ENCODE results near the gene CARM1. TPM values are rescaled to one million over a fixed set of nuclear protein-coding genes. Genes with fewer than 3 reads are reported as not detected.

Gene CARM1
- total RNA-seq (2021) (56.0 and 63.7 TPM in 2 replicates), Bru-seq, nascent RNA (percentile 60 among the genes with signal in this experiment), BruChase-seq, experiment 1, labeled RNA remaining after a 2-hour chase (percentile 60 among the genes with signal in this experiment), BruChase-seq, experiment 2, labeled RNA remaining after a 6-hour chase (percentile 71 among the genes with signal in this experiment)
- long read RNA-seq, transcript CARM1-202 (15 exons, 2,722 nt), result major isoform, 97 of 120 reads
- long read RNA-seq, partial matches to known transcripts, result 6 of 120 reads
- long read RNA-seq, other reads (novel, unspliced or antisense), result 15 of 120 reads

- Histone ChIP-seq H3K79me2 (ENCODE audit: low read depth) (peaks cover 42% of the 10 kb centered on the region), H3K9me3 (ENCODE audit: insufficient read depth, low read depth) (no peaks in the 10 kb centered on the region), H3K4me2 (peak within 1 kb of the TSS; percentile 98), H3K36me3 (ENCODE audit: low read depth) (no peaks in the 10 kb centered on the region), H3K9me2 (ENCODE audit: insufficient read depth) (no peaks in the 10 kb centered on the region), H2AFZ (peak within 1 kb of the TSS; percentile 96), H3K4me1 (replicated peaks; ENCODE audit: insufficient read depth) (peaks cover 17% of the 10 kb centered on the region), H3K4me3 (peak within 1 kb of the TSS; percentile 85), H4K20me1 (ENCODE audit: insufficient read depth) (no peaks in the 10 kb centered on the region), H3K27me3 (ENCODE audit: insufficient read depth, low read depth) (no peaks in the 10 kb centered on the region), H3F3A (ENCODE audit: insufficient read depth, low read depth) (peaks cover 18% of the 10 kb centered on the region), H3K27ac (peak within 1 kb of the TSS; percentile 9; the same call in 1 of the 2 replicates)
- ChIA-PET CTCF (interaction anchor here (0.6 to 0.9 kb wide), 5 partner anchors 28 to 224 kb away, joined by 3 to 9 read pairs (median 7); partner anchors contain the start of gene TMED1), POLR2A (ENCODE audit: unreplicated experiment) (interaction anchor here (0.6 to 1.4 kb wide), 2 partner anchors 35 to 59 kb away, joined by 4 to 24 read pairs; partner anchors contain the start of gene TMED1)
- TF ChIP-seq EZH2 (IDR thresholded peaks at IDR 0.05; ENCODE audit: low read depth), result no peak
- TF ChIP-seq CTCF (conservative IDR thresholded peaks at IDR 0.05), result peak; percentile 45; the same call in 1 of the 2 replicates
- peak; percentile 90 to 99 for DNase-seq
- BruUV-seq (replicated peaks), result no TSS peak
- intact Hi-C loops (cut with micrococcal nuclease; ENCODE audit: unreplicated experiment), result loop anchor here (1.0 to 5.0 kb wide), 4 partner anchors 28 to 266 kb away; partner anchors contain the start of genes TIMM29 and YIPF2
These were observed at the start of gene CARM1 for GRCh38 chr19:10870955-10871603. TSS of gene CARM1 (plus strand) at chr19:10871553. CDS start at chr19:10871703, 150 bp downstream.

- H4K20me1 ChIP-seq (ENCODE audit: insufficient read depth), result no peaks in the 10 kb centered on the region
- H2AFZ ChIP-seq, result no peak overlapping the region
- H3K36me3 ChIP-seq (ENCODE audit: low read depth), result peaks cover 11% of the 10 kb centered on the region; the same call in 1 of the 2 replicates
- TF ChIP-seq EZH2 (IDR thresholded peaks at IDR 0.05; ENCODE audit: low read depth) (no peak), CTCF (conservative IDR thresholded peaks at IDR 0.05) (no peak)
- CTCF ChIA-PET, result no interaction called here
- no peaks in the 10 kb centered on the region for H3K27me3 ChIP-seq (ENCODE audit: insufficient read depth, low read depth)
- no peaks in the 10 kb centered on the region for H3K9me3 ChIP-seq (ENCODE audit: insufficient read depth, low read depth)
- peaks cover 15% of the 10 kb centered on the region; the same call in 1 of the 2 replicates for H3F3A ChIP-seq (ENCODE audit: insufficient read depth, low read depth)
- POLR2A ChIA-PET (ENCODE audit: unreplicated experiment), result interaction anchor here (0.7 kb wide), 1 partner anchor 677 kb away, joined by 3 read pairs; no protein-coding TSS in a partner anchor
- intact Hi-C loops (cut with micrococcal nuclease; ENCODE audit: unreplicated experiment), result no loop called here
- no peak overlapping the region for H3K27ac ChIP-seq
- H3K79me2 ChIP-seq (ENCODE audit: low read depth), result no peaks in the 10 kb centered on the region
- no peak overlapping the region for H3K4me3 ChIP-seq
- BruUV-seq (replicated peaks), result no TSS peak
- H3K9me2 ChIP-seq (ENCODE audit: insufficient read depth), result no peaks in the 10 kb centered on the region
- DNase-seq, result no peak
- H3K4me1 ChIP-seq (replicated peaks; ENCODE audit: insufficient read depth), result no peaks in the 10 kb centered on the region
- H3K4me2 ChIP-seq, result no peak overlapping the region
These were observed 47.7 kb upstream of the CARM1 start for GRCh38 chr19:10823690-10824089.

DNA sequence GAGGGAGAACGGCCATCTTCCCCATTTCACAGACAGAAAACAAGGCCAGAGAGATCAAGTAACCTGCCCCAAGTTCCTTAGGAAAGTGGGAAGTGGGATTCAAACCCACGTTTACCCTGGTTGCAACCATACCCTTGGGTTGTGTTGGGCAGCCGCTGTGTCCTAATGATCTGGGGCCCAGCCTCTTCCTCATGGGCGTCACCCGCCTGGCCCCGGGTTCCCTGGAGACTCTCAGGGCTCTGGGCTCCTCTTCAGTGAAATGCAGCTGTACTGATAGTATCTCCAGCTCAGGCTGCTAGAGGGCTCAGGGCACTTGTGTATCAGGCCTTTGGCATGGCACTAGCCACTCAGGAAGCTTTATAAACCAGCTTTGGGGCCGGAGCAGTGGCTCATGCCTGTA lies 45.1 kb upstream of the CARM1 start:
- BruUV-seq (replicated peaks), result no TSS peak
- Histone ChIP-seq H3K4me1 (replicated peaks; ENCODE audit: insufficient read depth) (no peaks in the 10 kb centered on the region), H3K27me3 (ENCODE audit: insufficient read depth, low read depth) (no peaks in the 10 kb centered on the region), H2AFZ (no peak overlapping the region), H3F3A (ENCODE audit: insufficient read depth, low read depth) (peaks cover 8% of the 10 kb centered on the region; the same call in 1 of the 2 replicates), H3K36me3 (ENCODE audit: low read depth) (peaks cover 6% of the 10 kb centered on the region; the same call in 1 of the 2 replicates), H3K79me2 (ENCODE audit: low read depth) (no peaks in the 10 kb centered on the region), H3K4me2 (no peak overlapping the region), H3K27ac (no peak overlapping the region), H3K9me2 (ENCODE audit: insufficient read depth) (no peaks in the 10 kb centered on the region), H3K4me3 (no peak overlapping the region), H4K20me1 (ENCODE audit: insufficient read depth) (no peaks in the 10 kb centered on the region), H3K9me3 (ENCODE audit: insufficient read depth, low read depth) (no peaks in the 10 kb centered on the region)
- ChIA-PET POLR2A (ENCODE audit: unreplicated experiment) (no interaction called here), CTCF (no interaction called here)
- intact Hi-C loops (cut with micrococcal nuclease; ENCODE audit: unreplicated experiment), result no loop called here
- TF ChIP-seq CTCF (conservative IDR thresholded peaks at IDR 0.05), result no peak
- no peak for TF ChIP-seq EZH2 (IDR thresholded peaks at IDR 0.05; ENCODE audit: low read depth)
- no peak for DNase-seq
